Liver (tissue), 9 donors: ENCODE results near the gene TJP3. TPM values are rescaled to one million over a fixed set of nuclear protein-coding genes. Genes with fewer than 3 reads are reported as not detected.

ENCODE experiments used
- DNase-seq: peaks from one replicate; pipeline ENCODE4 v3.0.0-alpha.2; 2017; ENCODE audit warnings: low spot score
- H3K27ac ChIP-seq, 2 donors: one replicate each; pipeline ENCODE4 v1.7.0; 2013; ENCODE audit warnings: inconsistent platforms in 2 of 2, low read length in 2 of 2, control low read depth in 1 of 2, low read depth in 1 of 2, mild to moderate bottlenecking in 1 of 2
- H3K27me3 ChIP-seq, 4 donors: one replicate each; pipeline versions ENCODE4 v1.6.1 to v1.7.0; 2013; ENCODE audit warnings: low read length in 3 of 4, inconsistent platforms in 1 of 4, mild to moderate bottlenecking in 1 of 4, moderate library complexity in 1 of 4; ENCODE audit not compliant: control insufficient read depth in 4 of 4, insufficient read depth in 4 of 4
- H3K36me3 ChIP-seq, 4 donors: one replicate each; pipeline versions ENCODE4 v1.6.1 to v1.7.0; 2013; ENCODE audit warnings: low read length in 3 of 4, mild to moderate bottlenecking in 3 of 4, low read depth in 1 of 4, moderate library complexity in 1 of 4; ENCODE audit not compliant: control insufficient read depth in 4 of 4, insufficient read depth in 3 of 4
- H3K4me1 ChIP-seq, 4 donors: one replicate each; pipeline versions ENCODE4 v1.6.1 to v1.7.0; 2013; ENCODE audit warnings: low read length in 3 of 4, mild to moderate bottlenecking in 3 of 4, moderate library complexity in 1 of 4; ENCODE audit not compliant: control insufficient read depth in 4 of 4, insufficient read depth in 4 of 4
- H3K4me3 ChIP-seq, 3 donors: one replicate each; pipeline versions ENCODE4 v1.6.1 to v1.7.0; 2013; ENCODE audit warnings: low read length in 3 of 3, control low read depth in 1 of 3, low read depth in 1 of 3, mild to moderate bottlenecking in 1 of 3
- H3K9ac ChIP-seq, 2 donors: one replicate each; pipeline ENCODE4 v1.7.0; 2013; ENCODE audit warnings: low read length in 2 of 2, mild to moderate bottlenecking in 2 of 2, moderate library complexity in 2 of 2, control low read depth in 1 of 2, low read depth in 1 of 2
- H3K9me3 ChIP-seq, 4 donors: one replicate each; pipeline versions ENCODE4 v1.6.1 to v1.7.0; 2013; ENCODE audit warnings: low read length in 3 of 4; ENCODE audit not compliant: control insufficient read depth in 4 of 4
- EGR1 ChIP-seq, 2 donors: IDR thresholded peaks; 2 replicates each; pipeline ENCODE4 v1.6.1; 2016 to 2018; ENCODE audit warnings: antibody characterized with exemption in 2 of 2, low read depth in 2 of 2
- FOXA1 ChIP-seq: IDR thresholded peaks from 2 replicates; pipeline ENCODE4 v1.6.1; 2016; ENCODE audit warnings: antibody characterized with exemption
- FOXA2 ChIP-seq: IDR thresholded peaks from 2 replicates; pipeline ENCODE4 v1.6.1; 2016; ENCODE audit warnings: antibody characterized with exemption
- GABPA ChIP-seq, 2 donors: IDR thresholded peaks in 1 of 2; conservative IDR thresholded peaks in 1 of 2; 2 replicates each; pipeline ENCODE4 v1.6.1; 2016; ENCODE audit warnings: antibody characterized with exemption in 2 of 2, mild to moderate bottlenecking in 1 of 2, moderate library complexity in 1 of 2
- HNF4A ChIP-seq, 2 donors: conservative IDR thresholded peaks; 2 replicates each; pipeline ENCODE4 v1.6.1; 2016; ENCODE audit warnings: antibody characterized with exemption in 2 of 2, mild to moderate bottlenecking in 2 of 2
- HNF4G ChIP-seq: IDR thresholded peaks from 2 replicates; pipeline ENCODE4 v1.6.1; 2016; ENCODE audit warnings: antibody characterized with exemption
- JUND ChIP-seq, 2 donors: IDR thresholded peaks; 2 replicates each; pipeline ENCODE4 v1.6.1; 2016; ENCODE audit warnings: antibody characterized with exemption in 2 of 2
- NR2F2 ChIP-seq: IDR thresholded peaks from 2 replicates; pipeline ENCODE4 v1.6.1; 2016; ENCODE audit warnings: antibody characterized with exemption
- RAD21 ChIP-seq, 2 donors: IDR thresholded peaks; 2 replicates each; pipeline ENCODE4 v1.6.1; 2016; ENCODE audit warnings: antibody characterized with exemption in 2 of 2, mild to moderate bottlenecking in 2 of 2
- RXRA ChIP-seq, 2 donors: IDR thresholded peaks; 2 replicates each; pipeline ENCODE4 v1.6.1; 2017 to 2018; ENCODE audit warnings: antibody characterized with exemption in 2 of 2, mild to moderate bottlenecking in 1 of 2
- SP1 ChIP-seq: IDR thresholded peaks from 2 replicates; pipeline ENCODE4 v1.6.1; 2018; ENCODE audit warnings: antibody characterized with exemption, mild to moderate bottlenecking
- TAF1 ChIP-seq: conservative IDR thresholded peaks from 2 replicates; pipeline ENCODE4 v1.6.1; 2016; ENCODE audit warnings: antibody characterized with exemption, mild to moderate bottlenecking
- YY1 ChIP-seq: IDR thresholded peaks from 2 replicates; pipeline ENCODE4 v1.6.1; 2016; ENCODE audit warnings: antibody characterized with exemption, mild to moderate bottlenecking
- WGBS: extraction: QIAGEN DNeasy Blood & Tissue Kit; methylation state at CpG from one replicate; pipeline ENCODE4 v1.1.7; 2013; 5-methylcytosine and 5-hydroxymethylcytosine counted together
- polyA plus RNA-seq, 2 donors: library from polyadenylated mRNA; stranded (reverse) in 1 of 2; unstranded in 1 of 2; fragments of 200-250 nt in 1 of 2; fragments of >200 nt in 1 of 2; fragmentation: Nextera tagmentation in 1 of 2; extraction: Ambion mirVana in 1 of 2; gene quantifications; one replicate each; pipeline versions ENCODE4 v1.2.1 to v1.2.3, GENCODE V29; 2013 to 2015
- total RNA-seq, 2 donors: library from RNA; depleted of rRNA; stranded (reverse); fragments of >200 nt; gene quantifications; one replicate each; pipeline ENCODE4 v1.2.3, GENCODE V29; 2014
- TF ChIP-seq, protein P1 (sequence below): IDR thresholded peaks from 2 replicates; pipeline ENCODE4 v1.6.1; 2016; ENCODE audit warnings: antibody characterized with exemption
- TF ChIP-seq, protein P2 (sequence below): IDR thresholded peaks from 2 replicates; pipeline ENCODE4 v1.6.1; 2016; ENCODE audit warnings: antibody characterized with exemption
- TF ChIP-seq, protein P3 (sequence below): IDR thresholded peaks from 2 replicates; pipeline ENCODE4 v1.6.1; 2016; ENCODE audit warnings: antibody characterized with exemption
- TF ChIP-seq, protein P4 (sequence below): fragments of 150-350 bp; IDR thresholded peaks from 2 replicates; pipeline ENCODE4 v1.5.1; 2017; ENCODE audit warnings: improper control_type of control experiment, low read depth, low read length; ENCODE audit not compliant: missing input control
- TF ChIP-seq, protein P5 (sequence below): IDR thresholded peaks from 2 replicates; pipeline ENCODE4 v1.6.1; 2016; ENCODE audit warnings: antibody characterized with exemption, mild to moderate bottlenecking
- donor health status: healthy.
- donor health status: healthy.
- donor health status: healthy.
- donor health status: healthy.
- donor health status: healthy.

TJP3 gene
- total and polyA plus RNA-seq, 4 donors = 6.0 to 9.8 (median 6.7) TPM

DNA sequence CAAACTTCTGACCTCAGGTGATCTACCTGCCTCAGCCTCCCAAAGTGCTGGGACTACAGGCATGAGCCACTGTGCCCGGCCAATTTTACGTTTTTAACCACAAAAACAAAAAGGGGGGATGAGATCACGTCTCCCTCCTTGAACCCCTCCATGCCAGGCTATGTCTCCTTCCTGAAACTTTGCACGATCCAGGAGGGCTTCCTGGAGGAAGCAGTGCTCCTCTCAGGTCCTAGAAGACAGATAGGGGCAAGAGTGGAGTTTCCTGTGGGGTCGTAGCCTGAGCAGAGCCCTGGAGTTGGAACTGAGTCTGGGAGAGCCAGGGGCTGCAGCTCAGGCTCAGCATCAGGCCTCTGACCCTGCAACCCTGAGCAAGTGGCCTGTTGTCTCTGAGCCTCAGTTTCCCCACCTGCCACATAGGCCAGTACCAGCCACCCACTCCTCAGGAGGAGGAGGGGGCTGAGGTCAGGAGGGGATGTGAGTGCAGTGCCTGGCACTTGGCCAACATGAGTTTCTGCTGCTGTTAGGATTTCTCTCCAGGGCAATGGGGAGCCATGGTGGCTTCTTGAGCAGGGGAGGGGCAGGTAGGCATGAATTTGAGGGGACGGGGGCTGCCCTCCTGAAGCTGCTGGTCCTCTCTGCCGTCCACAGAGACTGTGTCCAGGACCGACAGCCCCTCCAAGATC, 37.3 kb downstream of the TJP3 start:
- TF ChIP-seq, protein P1, sequence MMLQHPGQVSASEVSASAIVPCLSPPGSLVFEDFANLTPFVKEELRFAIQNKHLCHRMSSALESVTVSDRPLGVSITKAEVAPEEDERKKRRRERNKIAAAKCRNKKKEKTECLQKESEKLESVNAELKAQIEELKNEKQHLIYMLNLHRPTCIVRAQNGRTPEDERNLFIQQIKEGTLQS = no peak
- TF ChIP-seq FOXA1 = no peak
- TF ChIP-seq HNF4G = no peak
- TF ChIP-seq RAD21 (IDR thresholded peaks at IDR 0.05) = no peak
- TF ChIP-seq JUND (IDR thresholded peaks at IDR 0.05) = no peak
- no peak for TF ChIP-seq RXRA (IDR thresholded peaks at IDR 0.05)
- TF ChIP-seq, protein P2, sequence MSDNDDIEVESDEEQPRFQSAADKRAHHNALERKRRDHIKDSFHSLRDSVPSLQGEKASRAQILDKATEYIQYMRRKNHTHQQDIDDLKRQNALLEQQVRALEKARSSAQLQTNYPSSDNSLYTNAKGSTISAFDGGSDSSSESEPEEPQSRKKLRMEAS = no peak
- TF ChIP-seq NR2F2 = no peak
- TF ChIP-seq HNF4A (conservative IDR thresholded peaks at IDR 0.05) = no peak
- no peak for TF ChIP-seq EGR1 (IDR thresholded peaks at IDR 0.05; ENCODE audit: low read depth in 2 of 2)
- TF ChIP-seq GABPA (IDR thresholded peaks at IDR 0.05 in 1 of 2, conservative IDR thresholded peaks at IDR 0.05 in 1 of 2) = no peak
- TF ChIP-seq, protein P3, sequence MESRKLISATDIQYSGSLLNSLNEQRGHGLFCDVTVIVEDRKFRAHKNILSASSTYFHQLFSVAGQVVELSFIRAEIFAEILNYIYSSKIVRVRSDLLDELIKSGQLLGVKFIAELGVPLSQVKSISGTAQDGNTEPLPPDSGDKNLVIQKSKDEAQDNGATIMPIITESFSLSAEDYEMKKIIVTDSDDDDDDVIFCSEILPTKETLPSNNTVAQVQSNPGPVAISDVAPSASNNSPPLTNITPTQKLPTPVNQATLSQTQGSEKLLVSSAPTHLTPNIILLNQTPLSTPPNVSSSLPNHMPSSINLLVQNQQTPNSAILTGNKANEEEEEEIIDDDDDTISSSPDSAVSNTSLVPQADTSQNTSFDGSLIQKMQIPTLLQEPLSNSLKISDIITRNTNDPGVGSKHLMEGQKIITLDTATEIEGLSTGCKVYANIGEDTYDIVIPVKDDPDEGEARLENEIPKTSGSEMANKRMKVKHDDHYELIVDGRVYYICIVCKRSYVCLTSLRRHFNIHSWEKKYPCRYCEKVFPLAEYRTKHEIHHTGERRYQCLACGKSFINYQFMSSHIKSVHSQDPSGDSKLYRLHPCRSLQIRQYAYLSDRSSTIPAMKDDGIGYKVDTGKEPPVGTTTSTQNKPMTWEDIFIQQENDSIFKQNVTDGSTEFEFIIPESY = no peak
- TF ChIP-seq TAF1 = no peak
- no peak for TF ChIP-seq SP1
- TF ChIP-seq, protein P4, sequence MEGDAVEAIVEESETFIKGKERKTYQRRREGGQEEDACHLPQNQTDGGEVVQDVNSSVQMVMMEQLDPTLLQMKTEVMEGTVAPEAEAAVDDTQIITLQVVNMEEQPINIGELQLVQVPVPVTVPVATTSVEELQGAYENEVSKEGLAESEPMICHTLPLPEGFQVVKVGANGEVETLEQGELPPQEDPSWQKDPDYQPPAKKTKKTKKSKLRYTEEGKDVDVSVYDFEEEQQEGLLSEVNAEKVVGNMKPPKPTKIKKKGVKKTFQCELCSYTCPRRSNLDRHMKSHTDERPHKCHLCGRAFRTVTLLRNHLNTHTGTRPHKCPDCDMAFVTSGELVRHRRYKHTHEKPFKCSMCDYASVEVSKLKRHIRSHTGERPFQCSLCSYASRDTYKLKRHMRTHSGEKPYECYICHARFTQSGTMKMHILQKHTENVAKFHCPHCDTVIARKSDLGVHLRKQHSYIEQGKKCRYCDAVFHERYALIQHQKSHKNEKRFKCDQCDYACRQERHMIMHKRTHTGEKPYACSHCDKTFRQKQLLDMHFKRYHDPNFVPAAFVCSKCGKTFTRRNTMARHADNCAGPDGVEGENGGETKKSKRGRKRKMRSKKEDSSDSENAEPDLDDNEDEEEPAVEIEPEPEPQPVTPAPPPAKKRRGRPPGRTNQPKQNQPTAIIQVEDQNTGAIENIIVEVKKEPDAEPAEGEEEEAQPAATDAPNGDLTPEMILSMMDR = no peak
- TF ChIP-seq YY1 = no peak
- TF ChIP-seq FOXA2 = no peak
- TF ChIP-seq, protein P5, sequence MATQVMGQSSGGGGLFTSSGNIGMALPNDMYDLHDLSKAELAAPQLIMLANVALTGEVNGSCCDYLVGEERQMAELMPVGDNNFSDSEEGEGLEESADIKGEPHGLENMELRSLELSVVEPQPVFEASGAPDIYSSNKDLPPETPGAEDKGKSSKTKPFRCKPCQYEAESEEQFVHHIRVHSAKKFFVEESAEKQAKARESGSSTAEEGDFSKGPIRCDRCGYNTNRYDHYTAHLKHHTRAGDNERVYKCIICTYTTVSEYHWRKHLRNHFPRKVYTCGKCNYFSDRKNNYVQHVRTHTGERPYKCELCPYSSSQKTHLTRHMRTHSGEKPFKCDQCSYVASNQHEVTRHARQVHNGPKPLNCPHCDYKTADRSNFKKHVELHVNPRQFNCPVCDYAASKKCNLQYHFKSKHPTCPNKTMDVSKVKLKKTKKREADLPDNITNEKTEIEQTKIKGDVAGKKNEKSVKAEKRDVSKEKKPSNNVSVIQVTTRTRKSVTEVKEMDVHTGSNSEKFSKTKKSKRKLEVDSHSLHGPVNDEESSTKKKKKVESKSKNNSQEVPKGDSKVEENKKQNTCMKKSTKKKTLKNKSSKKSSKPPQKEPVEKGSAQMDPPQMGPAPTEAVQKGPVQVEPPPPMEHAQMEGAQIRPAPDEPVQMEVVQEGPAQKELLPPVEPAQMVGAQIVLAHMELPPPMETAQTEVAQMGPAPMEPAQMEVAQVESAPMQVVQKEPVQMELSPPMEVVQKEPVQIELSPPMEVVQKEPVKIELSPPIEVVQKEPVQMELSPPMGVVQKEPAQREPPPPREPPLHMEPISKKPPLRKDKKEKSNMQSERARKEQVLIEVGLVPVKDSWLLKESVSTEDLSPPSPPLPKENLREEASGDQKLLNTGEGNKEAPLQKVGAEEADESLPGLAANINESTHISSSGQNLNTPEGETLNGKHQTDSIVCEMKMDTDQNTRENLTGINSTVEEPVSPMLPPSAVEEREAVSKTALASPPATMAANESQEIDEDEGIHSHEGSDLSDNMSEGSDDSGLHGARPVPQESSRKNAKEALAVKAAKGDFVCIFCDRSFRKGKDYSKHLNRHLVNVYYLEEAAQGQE = no peak
- Histone ChIP-seq H3K36me3 (peaks cover 6 to 14% (median 8%) of the 10 kb centered on the region in 4 donors), H3K9me3 (no peaks in the 10 kb centered on the region), H3K4me3 (no peak overlapping the region), H3K9ac (no peak overlapping the region), H3K27ac (no peak overlapping the region), H3K4me1 (peaks cover 0 to 5% (median 2%) of the 10 kb centered on the region in 4 donors), H3K27me3 (no peaks in the 10 kb centered on the region)
- WGBS = 75% methylated on average over 8 of the region's 8 CpGs
- no peak for DNase-seq
